Uterus (tissue), 2 donors: Measurements from ENCODE around the gene AP1B1.

Source experiments
- POLR2A ChIP-seq, 2 donors: fragments of 450-650 bp; IDR thresholded peaks; one replicate each; pipeline ENCODE4 v1.6.1; 2016; ENCODE audit warnings: antibody characterized with exemption in 2 of 2, mild to moderate bottlenecking in 1 of 2, moderate library complexity in 1 of 2
- TF ChIP-seq, protein P1 (sequence below), 4 experiments: fragments of 200-600 bp in 2 of 4; fragments of 450-650 bp in 2 of 4; sonication (generic) in 2 of 4; IDR thresholded peaks; one replicate each; pipeline ENCODE4 v1.5.1; 2016 to 2019; ENCODE audit warnings: antibody characterized with exemption in 4 of 4, mild to moderate bottlenecking in 2 of 4, moderate library complexity in 1 of 4

DNA sequence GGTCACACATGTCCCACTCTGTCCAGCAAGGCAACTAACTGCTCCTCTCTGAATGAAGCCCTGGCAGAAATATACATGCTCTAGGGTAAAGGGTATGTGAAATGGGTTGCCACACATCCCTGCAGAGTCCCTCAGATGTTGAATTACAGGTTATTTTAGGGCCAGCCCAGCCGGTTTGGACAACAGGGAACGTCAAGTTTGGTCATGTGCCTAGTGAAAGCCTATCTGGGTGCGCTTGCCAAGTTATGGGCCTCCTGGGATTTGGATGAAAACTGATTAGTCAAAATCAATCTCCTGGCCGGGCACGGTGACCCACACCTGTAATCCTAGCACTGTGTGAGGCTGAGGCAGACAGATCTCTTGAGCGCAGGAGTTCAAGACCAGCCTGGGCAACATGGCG is 10.4 kb downstream of the AP1B1 start:
- TF ChIP-seq, protein P1, sequence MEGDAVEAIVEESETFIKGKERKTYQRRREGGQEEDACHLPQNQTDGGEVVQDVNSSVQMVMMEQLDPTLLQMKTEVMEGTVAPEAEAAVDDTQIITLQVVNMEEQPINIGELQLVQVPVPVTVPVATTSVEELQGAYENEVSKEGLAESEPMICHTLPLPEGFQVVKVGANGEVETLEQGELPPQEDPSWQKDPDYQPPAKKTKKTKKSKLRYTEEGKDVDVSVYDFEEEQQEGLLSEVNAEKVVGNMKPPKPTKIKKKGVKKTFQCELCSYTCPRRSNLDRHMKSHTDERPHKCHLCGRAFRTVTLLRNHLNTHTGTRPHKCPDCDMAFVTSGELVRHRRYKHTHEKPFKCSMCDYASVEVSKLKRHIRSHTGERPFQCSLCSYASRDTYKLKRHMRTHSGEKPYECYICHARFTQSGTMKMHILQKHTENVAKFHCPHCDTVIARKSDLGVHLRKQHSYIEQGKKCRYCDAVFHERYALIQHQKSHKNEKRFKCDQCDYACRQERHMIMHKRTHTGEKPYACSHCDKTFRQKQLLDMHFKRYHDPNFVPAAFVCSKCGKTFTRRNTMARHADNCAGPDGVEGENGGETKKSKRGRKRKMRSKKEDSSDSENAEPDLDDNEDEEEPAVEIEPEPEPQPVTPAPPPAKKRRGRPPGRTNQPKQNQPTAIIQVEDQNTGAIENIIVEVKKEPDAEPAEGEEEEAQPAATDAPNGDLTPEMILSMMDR (IDR thresholded peaks at IDR 0.05) = no peak
- no peak for TF ChIP-seq POLR2A (IDR thresholded peaks at IDR 0.05)
